Measurements from ENCODE around the gene RBPJL. TPM values are rescaled to one million over a fixed set of nuclear protein-coding genes. Genes with fewer than 3 reads are reported as not detected.

Gene RBPJL
- total and polyA plus RNA-seq, 2 of the 13 experiments (the other 11 are each of a cell fraction or from before 2014, with no cell fraction given), result not detected

DNA sequence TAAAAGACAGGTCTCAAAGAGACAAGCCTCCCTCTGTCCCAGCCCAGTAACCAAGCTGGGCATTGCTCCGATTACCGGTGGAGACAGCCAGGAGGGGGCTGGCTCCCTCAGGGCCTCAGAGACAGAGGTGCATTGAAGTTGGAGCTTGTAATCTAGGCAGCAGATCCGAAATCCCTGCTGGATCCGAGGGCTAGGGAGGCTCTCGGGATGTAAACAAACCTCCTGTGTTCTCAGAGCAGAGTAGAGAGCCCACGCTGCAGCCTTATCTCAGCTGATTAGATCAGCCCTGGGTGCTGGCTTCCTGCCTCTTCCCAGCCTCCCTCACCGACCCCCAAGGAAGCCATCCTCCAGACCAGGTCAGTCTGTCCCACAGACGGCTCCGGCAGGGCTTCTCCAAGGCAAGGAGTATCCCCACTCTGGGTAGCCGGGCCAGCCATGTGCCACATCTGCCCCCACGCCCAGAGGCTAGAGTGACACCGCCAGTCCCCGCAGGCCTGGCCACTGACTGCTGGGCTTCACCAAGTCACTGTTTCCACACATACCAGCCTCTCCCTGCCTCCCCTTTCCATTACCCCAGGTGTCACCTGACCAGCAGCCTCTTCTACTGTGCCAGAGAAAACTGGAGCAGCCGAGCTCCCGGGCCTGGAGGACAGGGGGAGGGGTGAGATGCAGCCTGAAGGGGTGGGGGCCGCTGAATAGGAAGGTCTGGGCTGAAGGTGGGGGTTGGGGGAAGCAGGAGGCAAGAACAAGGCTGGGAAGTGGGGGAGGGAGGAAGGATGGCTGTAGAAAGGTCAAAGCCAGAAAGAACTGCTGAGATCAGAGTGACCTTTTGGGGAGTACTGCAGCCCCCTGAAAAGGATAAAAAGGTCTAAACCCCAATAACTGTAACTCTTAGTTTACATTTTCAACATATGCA is 35.6 kb downstream of the RBPJL start (continued):
- TF ChIP-seq UBTF (CRISPR knock-in tag; IDR thresholded peaks at IDR 0.05) (peak; percentile 79), ZNF672 (CRISPR knock-in tag; IDR thresholded peaks at IDR 0.05) (no peak), ZNF550 (CRISPR knock-in tag; IDR thresholded peaks at IDR 0.05; ENCODE audit: borderline replicate concordance) (0 out of 2 replicates have a peak, but pooled peaks have one; percentile 62), ZSCAN21 (CRISPR knock-in tag; IDR thresholded peaks at IDR 0.05; ENCODE audit: borderline replicate concordance) (peak; percentile 79), ZNF326 (CRISPR knock-in tag; IDR thresholded peaks at IDR 0.05; ENCODE audit: borderline replicate concordance) (no peak), SNAPC5 (CRISPR knock-in tag; IDR thresholded peaks at IDR 0.05; ENCODE audit: borderline replicate concordance) (no peak), ESRRA (CRISPR knock-in tag; IDR thresholded peaks at IDR 0.05; ENCODE audit: low read depth) (no peak; the same call in none of the 2 replicates), ZMYM3 (CRISPR knock-in tag; IDR thresholded peaks at IDR 0.05) (peak; percentile 38; the same call in 1 of the 2 replicates), ZNF83 (CRISPR knock-in tag; IDR thresholded peaks at IDR 0.05; ENCODE audit: borderline replicate concordance) (no peak), PRDM10 (CRISPR knock-in tag; IDR thresholded peaks at IDR 0.05; ENCODE audit: low read depth) (peak; percentile 10; the same call in 1 of the 2 replicates)
- TF ChIP-seq, protein P1, sequence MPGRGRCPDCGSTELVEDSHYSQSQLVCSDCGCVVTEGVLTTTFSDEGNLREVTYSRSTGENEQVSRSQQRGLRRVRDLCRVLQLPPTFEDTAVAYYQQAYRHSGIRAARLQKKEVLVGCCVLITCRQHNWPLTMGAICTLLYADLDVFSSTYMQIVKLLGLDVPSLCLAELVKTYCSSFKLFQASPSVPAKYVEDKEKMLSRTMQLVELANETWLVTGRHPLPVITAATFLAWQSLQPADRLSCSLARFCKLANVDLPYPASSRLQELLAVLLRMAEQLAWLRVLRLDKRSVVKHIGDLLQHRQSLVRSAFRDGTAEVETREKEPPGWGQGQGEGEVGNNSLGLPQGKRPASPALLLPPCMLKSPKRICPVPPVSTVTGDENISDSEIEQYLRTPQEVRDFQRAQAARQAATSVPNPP (CRISPR knock-in tag; IDR thresholded peaks at IDR 0.05), result 0 out of 2 replicates have a peak, but pooled peaks have one; percentile 34
- TF ChIP-seq, protein P2, sequence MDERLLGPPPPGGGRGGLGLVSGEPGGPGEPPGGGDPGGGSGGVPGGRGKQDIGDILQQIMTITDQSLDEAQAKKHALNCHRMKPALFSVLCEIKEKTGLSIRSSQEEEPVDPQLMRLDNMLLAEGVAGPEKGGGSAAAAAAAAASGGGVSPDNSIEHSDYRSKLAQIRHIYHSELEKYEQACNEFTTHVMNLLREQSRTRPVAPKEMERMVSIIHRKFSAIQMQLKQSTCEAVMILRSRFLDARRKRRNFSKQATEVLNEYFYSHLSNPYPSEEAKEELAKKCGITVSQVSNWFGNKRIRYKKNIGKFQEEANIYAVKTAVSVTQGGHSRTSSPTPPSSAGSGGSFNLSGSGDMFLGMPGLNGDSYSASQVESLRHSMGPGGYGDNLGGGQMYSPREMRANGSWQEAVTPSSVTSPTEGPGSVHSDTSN (CRISPR knock-in tag; IDR thresholded peaks at IDR 0.05), result 0 out of 2 replicates have a peak, but pooled peaks have one; percentile 41
- TF ChIP-seq, protein P3, sequence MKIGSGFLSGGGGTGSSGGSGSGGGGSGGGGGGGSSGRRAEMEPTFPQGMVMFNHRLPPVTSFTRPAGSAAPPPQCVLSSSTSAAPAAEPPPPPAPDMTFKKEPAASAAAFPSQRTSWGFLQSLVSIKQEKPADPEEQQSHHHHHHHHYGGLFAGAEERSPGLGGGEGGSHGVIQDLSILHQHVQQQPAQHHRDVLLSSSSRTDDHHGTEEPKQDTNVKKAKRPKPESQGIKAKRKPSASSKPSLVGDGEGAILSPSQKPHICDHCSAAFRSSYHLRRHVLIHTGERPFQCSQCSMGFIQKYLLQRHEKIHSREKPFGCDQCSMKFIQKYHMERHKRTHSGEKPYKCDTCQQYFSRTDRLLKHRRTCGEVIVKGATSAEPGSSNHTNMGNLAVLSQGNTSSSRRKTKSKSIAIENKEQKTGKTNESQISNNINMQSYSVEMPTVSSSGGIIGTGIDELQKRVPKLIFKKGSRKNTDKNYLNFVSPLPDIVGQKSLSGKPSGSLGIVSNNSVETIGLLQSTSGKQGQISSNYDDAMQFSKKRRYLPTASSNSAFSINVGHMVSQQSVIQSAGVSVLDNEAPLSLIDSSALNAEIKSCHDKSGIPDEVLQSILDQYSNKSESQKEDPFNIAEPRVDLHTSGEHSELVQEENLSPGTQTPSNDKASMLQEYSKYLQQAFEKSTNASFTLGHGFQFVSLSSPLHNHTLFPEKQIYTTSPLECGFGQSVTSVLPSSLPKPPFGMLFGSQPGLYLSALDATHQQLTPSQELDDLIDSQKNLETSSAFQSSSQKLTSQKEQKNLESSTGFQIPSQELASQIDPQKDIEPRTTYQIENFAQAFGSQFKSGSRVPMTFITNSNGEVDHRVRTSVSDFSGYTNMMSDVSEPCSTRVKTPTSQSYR (CRISPR knock-in tag; IDR thresholded peaks at IDR 0.05; ENCODE audit: borderline replicate concordance), result peak; percentile 32; the same call in 1 of the 2 replicates

Measured in HepG2 (cell line).